PC-3 (cell line): Measurements from ENCODE around the gene RALGPS1. TPM values are rescaled to one million over a fixed set of nuclear protein-coding genes. Genes with fewer than 3 reads are reported as not detected.

Source experiments
- ATAC-seq: fragments of 200-7000 bp; cut with Tn5 transposase; 2 replicates; pipeline ENCODE4 v1.9.1; 2020; ENCODE audit warnings: mild to moderate bottlenecking, moderate library complexity
- BruUV-seq: library from RNA; stranded (reverse); fragments of 400-500 nt; replicated peaks from 2 replicates; lab custom pipeline; 2021; lab: Mats Ljungman, UMichigan
- CTCF ChIA-PET: fragments of 300-600 bp; sonication (Branson Sonifier 250); formaldehyde crosslinking; loops from one replicate; lab custom pipeline; 2022; ENCODE audit warnings: antibody characterized with exemption; lab: Charles Lee
- POLR2A ChIA-PET: fragments of 300-600 bp; sonication (Branson Sonifier 250); formaldehyde crosslinking; loops from one replicate; lab custom pipeline; 2022; ENCODE audit warnings: antibody characterized with exemption; ENCODE audit not compliant: unreplicated experiment; lab: Charles Lee
- DNase-seq: peaks from one replicate; pipeline ENCODE4 v3.0.0-alpha.2; 2015
- H2AFZ ChIP-seq: fragments of 300-600 bp; sonication (generic); 2 replicates; pipeline ENCODE4 v1.6.0; 2016; ENCODE audit warnings: antibody characterized with exemption, low read length
- H3F3A ChIP-seq: fragments of 300-600 bp; sonication (generic); one replicate; pipeline ENCODE4 v1.6.0; 2017; ENCODE audit warnings: antibody characterized with exemption, low read length, control low read depth, mild to moderate bottlenecking; ENCODE audit not compliant: unreplicated experiment
- H3K27ac ChIP-seq: fragments of 300-600 bp; sonication (generic); 2 replicates; pipeline ENCODE4 v1.5.1; 2016; ENCODE audit warnings: mild to moderate bottlenecking, low read length
- H3K27me3 ChIP-seq: fragments of 300-600 bp; sonication (generic); 2 replicates; pipeline ENCODE4 v1.6.1; 2016; ENCODE audit warnings: low read length, mixed read lengths
- H3K36me3 ChIP-seq: fragments of 300-600 bp; sonication (generic); 2 replicates; pipeline ENCODE4 v1.6.1; 2016; ENCODE audit warnings: low read depth, mixed run types, low read length, mixed read lengths
- H3K4me1 ChIP-seq: fragments of 300-600 bp; sonication (generic); 2 replicates; pipeline ENCODE4 v1.5.1; 2016; ENCODE audit warnings: low read length; ENCODE audit not compliant: insufficient read depth
- H3K4me2 ChIP-seq: fragments of 300-600 bp; sonication (generic); 2 replicates; pipeline ENCODE4 v1.6.0; 2016; ENCODE audit warnings: low read length
- H3K4me3 ChIP-seq: fragments of 300-600 bp; sonication (generic); 2 replicates; pipeline ENCODE4 v1.5.1; 2016; ENCODE audit warnings: mild to moderate bottlenecking, low read length, mixed read lengths
- H3K79me2 ChIP-seq: fragments of 300-600 bp; sonication (generic); 2 replicates; pipeline ENCODE4 v1.6.1; 2017; ENCODE audit warnings: low read length, mixed read lengths
- H3K9ac ChIP-seq: fragments of 300-600 bp; sonication (generic); 2 replicates; pipeline ENCODE4 v1.6.0; 2016; ENCODE audit warnings: mild to moderate bottlenecking, low read length
- H3K9me2 ChIP-seq: fragments of 300-600 bp; sonication (generic); replicated peaks from 2 replicates; pipeline ENCODE4 v1.6.1; 2016; ENCODE audit warnings: mixed run types, low read length, mixed read lengths
- H3K9me3 ChIP-seq: fragments of 300-600 bp; sonication (generic); 2 replicates; pipeline ENCODE4 v1.6.1; 2016; ENCODE audit warnings: low read length, mixed read lengths
- H4K20me1 ChIP-seq: fragments of 300-600 bp; sonication (generic); 2 replicates; pipeline ENCODE4 v1.6.1; 2016; ENCODE audit warnings: low read length, mixed read lengths
- EZH2 ChIP-seq: fragments of 300-600 bp; sonication (generic); IDR thresholded peaks from one replicate; pipeline ENCODE4 v1.6.1; 2017; ENCODE audit warnings: antibody characterized with exemption, mild to moderate bottlenecking, low read length; ENCODE audit not compliant: unreplicated experiment
- EZH2phosphoT487 ChIP-seq: fragments of 300-600 bp; sonication (generic); IDR thresholded peaks from 2 replicates; pipeline ENCODE4 v1.6.1; 2018; ENCODE audit warnings: mild to moderate bottlenecking, antibody characterized with exemption, low read length, borderline replicate concordance
- intact Hi-C: fragments of 100-400 bp; cut with micrococcal nuclease; formaldehyde crosslinking; loops from 2 replicates; pipeline ENCODE4 v1.9.0; 2023
- total RNA-seq: library from RNA; depleted of rRNA; stranded (reverse); fragments of >200 nt; gene quantifications from 2 replicates; pipeline ENCODE4 v1.2.3, GENCODE V29; 2014
- TF ChIP-seq, protein P1 (sequence below): fragments of 300-600 bp; sonication (generic); conservative IDR thresholded peaks from 2 replicates; pipeline ENCODE4 v1.5.1; 2017; ENCODE audit warnings: antibody characterized with exemption, low read depth, mild to moderate bottlenecking, low read length

RALGPS1 gene
- total RNA-seq, 1 experiment from 2014 or later: 10.2 TPM

DNA sequence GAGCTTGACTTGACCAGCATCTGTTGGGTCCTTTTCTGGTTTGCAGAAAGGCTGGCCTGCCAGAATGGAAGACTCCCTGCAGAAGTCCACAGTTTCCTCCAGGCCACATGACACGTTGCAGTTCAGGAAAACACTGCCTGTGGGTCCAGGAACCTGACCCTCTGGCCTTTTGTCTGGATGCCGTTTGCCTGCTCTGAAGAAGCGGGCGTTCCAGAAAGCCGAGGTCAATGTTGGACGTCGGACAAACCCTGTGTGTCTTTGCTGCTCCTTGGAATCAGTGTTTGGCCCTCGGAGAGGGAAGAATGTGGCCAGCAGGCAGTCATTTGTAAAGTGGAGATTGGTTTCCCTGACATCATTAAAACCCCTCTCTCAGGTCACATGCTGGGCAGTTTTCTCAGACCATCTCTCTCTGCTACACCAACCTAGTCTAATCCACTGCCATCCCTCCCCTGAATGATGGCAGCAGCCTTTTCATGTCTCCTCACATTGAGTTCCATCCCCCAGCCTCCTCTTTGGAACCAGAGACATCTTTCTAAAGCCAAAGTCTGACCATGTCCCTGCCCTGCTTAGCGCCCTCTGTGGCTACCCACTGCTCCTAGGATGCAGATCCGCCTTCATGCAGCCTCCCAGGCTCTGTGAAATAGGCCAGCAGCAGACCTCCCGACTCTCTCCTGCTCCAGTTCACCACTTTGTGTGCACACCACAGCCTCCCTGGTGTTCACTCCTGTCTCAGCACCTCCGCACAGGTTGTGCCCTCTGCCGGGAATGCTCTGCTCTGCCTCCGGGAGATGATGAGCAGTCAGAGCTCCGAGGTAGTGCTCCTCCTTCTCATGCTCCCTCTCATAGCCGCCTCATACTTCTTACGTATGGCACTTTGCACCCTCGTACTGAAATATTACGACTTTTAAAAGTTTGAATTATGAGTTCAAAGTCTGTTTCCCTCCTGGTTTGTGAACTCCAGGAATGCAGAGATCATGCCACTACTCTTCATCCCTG is 75.6 kb downstream of the RALGPS1 start:
- Histone ChIP-seq H3K27me3 (no peaks in the 10 kb centered on the region), H3F3A (no peaks in the 10 kb centered on the region), H3K4me1 (peaks cover 24% of the 10 kb centered on the region), H3K9me3 (no peaks in the 10 kb centered on the region), H3K4me3 (no peak overlapping the region), H3K4me2 (no peak overlapping the region), H4K20me1 (no peaks in the 10 kb centered on the region), H3K9ac (no peak overlapping the region), H3K27ac (no peak overlapping the region), H3K36me3 (no peaks in the 10 kb centered on the region; the same call in 1 of the 2 replicates), H3K9me2 (no peaks in the 10 kb centered on the region), H3K79me2 (no peaks in the 10 kb centered on the region), H2AFZ (no peak overlapping the region)
- CTCF ChIA-PET: no interaction called here
- intact Hi-C loops: loop anchor here (5.0 kb wide), 1 partner anchor 32 kb away; no protein-coding TSS in a partner anchor
- DNase-seq (no peak), ATAC-seq (no peak)
- BruUV-seq: no TSS peak
- POLR2A ChIA-PET: no interaction called here
- TF ChIP-seq, protein P1, sequence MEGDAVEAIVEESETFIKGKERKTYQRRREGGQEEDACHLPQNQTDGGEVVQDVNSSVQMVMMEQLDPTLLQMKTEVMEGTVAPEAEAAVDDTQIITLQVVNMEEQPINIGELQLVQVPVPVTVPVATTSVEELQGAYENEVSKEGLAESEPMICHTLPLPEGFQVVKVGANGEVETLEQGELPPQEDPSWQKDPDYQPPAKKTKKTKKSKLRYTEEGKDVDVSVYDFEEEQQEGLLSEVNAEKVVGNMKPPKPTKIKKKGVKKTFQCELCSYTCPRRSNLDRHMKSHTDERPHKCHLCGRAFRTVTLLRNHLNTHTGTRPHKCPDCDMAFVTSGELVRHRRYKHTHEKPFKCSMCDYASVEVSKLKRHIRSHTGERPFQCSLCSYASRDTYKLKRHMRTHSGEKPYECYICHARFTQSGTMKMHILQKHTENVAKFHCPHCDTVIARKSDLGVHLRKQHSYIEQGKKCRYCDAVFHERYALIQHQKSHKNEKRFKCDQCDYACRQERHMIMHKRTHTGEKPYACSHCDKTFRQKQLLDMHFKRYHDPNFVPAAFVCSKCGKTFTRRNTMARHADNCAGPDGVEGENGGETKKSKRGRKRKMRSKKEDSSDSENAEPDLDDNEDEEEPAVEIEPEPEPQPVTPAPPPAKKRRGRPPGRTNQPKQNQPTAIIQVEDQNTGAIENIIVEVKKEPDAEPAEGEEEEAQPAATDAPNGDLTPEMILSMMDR: no peak
- no peak for TF ChIP-seq EZH2
- no peak for TF ChIP-seq EZH2phosphoT487

DNA sequence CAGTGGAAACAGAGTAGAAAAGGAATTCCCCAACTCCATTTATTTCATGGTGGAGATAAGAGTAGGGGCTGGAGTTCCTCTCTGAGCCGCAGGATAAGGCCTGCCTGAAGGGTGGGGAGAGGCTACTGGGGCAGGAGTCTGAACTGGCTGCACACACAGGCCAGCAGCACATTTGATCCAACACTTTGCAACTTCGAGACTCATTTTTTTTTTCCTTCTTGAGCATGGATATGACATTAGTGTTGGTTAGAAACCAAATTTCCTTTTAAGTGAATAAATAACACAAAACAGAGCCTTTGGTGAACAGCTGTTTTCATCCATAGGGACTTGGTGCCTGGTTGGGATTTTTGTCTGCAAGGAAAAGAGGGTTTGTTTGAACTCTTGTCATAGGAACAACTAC is 76.6 kb downstream of the RALGPS1 start:
- Histone ChIP-seq H3K4me1 (peaks cover 16% of the 10 kb centered on the region), H3K9ac (no peak overlapping the region), H3K36me3 (no peaks in the 10 kb centered on the region; the same call in 1 of the 2 replicates), H3K27me3 (no peaks in the 10 kb centered on the region), H4K20me1 (no peaks in the 10 kb centered on the region), H3K9me3 (no peaks in the 10 kb centered on the region), H3K79me2 (no peaks in the 10 kb centered on the region), H3K9me2 (no peaks in the 10 kb centered on the region), H3K4me2 (no peak overlapping the region), H2AFZ (no peak overlapping the region), H3K4me3 (no peak overlapping the region), H3K27ac (no peak overlapping the region), H3F3A (no peaks in the 10 kb centered on the region)
- TF ChIP-seq EZH2: no peak
- TF ChIP-seq EZH2phosphoT487: no peak
- TF ChIP-seq, protein P1: no peak
- ATAC-seq (no peak), DNase-seq (no peak)
- CTCF ChIA-PET: no interaction called here
- POLR2A ChIA-PET: no interaction called here
- no TSS peak for BruUV-seq
- intact Hi-C loops: no loop called here

DNA sequence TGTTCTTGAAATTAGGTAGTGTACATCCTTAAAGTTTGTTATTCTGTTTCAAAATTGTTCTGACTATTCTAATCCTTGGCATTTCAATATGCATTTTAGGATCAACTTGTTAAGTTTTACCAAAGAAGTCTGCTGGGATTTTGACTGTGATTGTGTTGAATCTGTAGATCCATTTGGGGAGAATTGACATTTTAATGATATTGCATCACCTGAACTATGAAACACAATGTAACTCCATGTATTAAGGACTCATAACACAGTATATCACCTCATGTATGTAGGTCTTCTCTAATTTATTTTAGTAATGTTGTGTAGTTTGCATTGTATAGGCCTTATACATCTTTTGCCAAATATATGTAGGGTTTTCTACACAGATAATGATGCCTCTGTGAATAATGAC is 77.8 kb downstream of the RALGPS1 start:
- Histone ChIP-seq H3K27ac (no peak overlapping the region), H3K4me1 (peaks cover 4% of the 10 kb centered on the region), H3K9me3 (no peaks in the 10 kb centered on the region), H3K79me2 (no peaks in the 10 kb centered on the region), H3K9me2 (no peaks in the 10 kb centered on the region), H3K36me3 (no peaks in the 10 kb centered on the region; the same call in 1 of the 2 replicates), H3K4me2 (no peak overlapping the region), H3K27me3 (no peaks in the 10 kb centered on the region), H4K20me1 (no peaks in the 10 kb centered on the region), H3F3A (no peaks in the 10 kb centered on the region), H2AFZ (no peak overlapping the region), H3K4me3 (no peak overlapping the region), H3K9ac (no peak overlapping the region)
- BruUV-seq: no TSS peak
- ChIA-PET CTCF (no interaction called here), POLR2A (no interaction called here)
- no peak for ATAC-seq
- TF ChIP-seq, protein P1: no peak
- TF ChIP-seq EZH2 (no peak), EZH2phosphoT487 (no peak)
- intact Hi-C loops: no loop called here
- no peak for DNase-seq
